Activated CD8-positive, alpha-beta memory T cell treated with anti-CD3 and anti-CD28 coated beads, Interleukin-2, amount 50 U/mL, for 24 hours (primary cell): ENCODE data around the gene INTS1.

Experiments used
- DNase-seq: peaks from one replicate; pipeline ENCODE4 v3.0.0-alpha.2; 2020; ENCODE audit errors: extremely low read depth

INTS1 gene, protein sequence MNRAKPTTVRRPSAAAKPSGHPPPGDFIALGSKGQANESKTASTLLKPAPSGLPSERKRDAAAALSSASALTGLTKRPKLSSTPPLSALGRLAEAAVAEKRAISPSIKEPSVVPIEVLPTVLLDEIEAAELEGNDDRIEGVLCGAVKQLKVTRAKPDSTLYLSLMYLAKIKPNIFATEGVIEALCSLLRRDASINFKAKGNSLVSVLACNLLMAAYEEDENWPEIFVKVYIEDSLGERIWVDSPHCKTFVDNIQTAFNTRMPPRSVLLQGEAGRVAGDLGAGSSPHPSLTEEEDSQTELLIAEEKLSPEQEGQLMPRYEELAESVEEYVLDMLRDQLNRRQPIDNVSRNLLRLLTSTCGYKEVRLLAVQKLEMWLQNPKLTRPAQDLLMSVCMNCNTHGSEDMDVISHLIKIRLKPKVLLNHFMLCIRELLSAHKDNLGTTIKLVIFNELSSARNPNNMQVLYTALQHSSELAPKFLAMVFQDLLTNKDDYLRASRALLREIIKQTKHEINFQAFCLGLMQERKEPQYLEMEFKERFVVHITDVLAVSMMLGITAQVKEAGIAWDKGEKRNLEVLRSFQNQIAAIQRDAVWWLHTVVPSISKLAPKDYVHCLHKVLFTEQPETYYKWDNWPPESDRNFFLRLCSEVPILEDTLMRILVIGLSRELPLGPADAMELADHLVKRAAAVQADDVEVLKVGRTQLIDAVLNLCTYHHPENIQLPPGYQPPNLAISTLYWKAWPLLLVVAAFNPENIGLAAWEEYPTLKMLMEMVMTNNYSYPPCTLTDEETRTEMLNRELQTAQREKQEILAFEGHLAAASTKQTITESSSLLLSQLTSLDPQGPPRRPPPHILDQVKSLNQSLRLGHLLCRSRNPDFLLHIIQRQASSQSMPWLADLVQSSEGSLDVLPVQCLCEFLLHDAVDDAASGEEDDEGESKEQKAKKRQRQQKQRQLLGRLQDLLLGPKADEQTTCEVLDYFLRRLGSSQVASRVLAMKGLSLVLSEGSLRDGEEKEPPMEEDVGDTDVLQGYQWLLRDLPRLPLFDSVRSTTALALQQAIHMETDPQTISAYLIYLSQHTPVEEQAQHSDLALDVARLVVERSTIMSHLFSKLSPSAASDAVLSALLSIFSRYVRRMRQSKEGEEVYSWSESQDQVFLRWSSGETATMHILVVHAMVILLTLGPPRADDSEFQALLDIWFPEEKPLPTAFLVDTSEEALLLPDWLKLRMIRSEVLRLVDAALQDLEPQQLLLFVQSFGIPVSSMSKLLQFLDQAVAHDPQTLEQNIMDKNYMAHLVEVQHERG (N-terminal part only)

DNA sequence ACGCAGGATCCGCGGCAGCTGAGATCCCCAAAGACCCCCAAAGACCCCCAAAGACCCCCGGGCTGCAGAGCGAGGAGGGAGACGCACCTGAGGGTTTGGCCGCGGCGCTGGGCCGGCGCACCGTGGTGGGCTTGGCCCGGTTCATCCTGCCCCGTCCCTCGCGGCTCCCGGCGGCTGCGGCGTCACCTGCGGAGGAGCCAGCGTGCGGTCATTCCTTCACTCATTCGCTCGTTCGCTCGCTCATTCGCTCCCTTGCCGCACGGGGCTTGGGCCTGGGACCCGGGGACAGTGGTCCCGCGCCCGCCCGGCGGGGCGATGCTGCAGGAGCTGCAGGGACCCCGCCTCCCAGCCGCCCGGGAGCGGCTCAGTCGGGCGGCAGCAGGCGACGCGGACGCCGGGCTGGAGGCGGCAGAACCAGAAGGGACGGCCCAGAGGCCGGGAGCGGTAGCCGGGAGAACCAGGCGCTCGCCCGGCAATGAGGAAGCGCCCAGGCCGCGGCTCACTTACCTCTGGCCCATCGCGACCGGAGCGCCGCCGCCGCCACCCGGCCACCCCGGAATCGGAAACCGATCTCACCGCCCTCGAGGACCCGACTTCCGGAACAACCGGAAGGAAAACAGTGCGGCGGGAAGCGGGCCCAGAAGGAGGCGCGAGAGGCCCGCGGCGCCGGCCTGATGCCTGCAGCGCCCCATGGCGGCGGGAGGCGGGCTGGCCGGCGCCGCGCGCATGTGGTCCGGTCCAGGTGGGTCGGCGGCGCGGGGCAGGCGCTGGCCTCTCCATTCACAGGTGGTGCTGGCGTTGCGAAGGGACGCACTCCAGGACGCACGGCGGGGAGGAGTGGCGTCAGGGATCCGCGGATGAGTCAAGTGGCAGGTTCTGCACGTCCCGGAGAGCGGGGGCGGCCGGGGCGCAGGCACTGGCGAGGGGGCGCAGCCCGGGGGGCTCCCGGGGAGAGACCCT lies at the start of gene INTS1:
Gene INTS1 (minus strand): TSS at position 574 of the 960 bp plus-strand sequence. CDS start 429 bp downstream, at position 145.
- DNase-seq = peak; percentile 76

- no peak for DNase-seq
Observed at GRCh38 chr7:1553512-1554210, 49.5 kb upstream of the INTS1 start.

DNA sequence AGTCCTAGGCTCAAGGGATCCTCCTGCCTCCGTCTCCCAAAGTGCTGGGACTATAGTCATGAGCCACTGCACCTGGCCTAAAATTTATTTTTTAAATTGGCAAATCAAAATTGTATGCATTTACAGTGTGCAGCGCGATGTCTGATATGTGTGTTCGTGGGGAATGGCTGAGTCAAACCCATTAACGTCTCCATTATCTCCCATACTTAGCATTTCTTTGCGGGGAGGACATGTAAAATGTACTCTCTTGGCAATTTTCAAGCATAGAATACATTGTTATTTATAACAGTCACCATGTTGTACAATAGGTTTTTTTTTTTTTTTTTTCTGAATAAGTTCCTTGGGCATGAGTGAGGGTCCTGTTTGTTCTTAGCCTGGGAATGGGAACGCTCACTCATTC lies 48.0 kb upstream of the INTS1 start:
- no peak for DNase-seq

DNA sequence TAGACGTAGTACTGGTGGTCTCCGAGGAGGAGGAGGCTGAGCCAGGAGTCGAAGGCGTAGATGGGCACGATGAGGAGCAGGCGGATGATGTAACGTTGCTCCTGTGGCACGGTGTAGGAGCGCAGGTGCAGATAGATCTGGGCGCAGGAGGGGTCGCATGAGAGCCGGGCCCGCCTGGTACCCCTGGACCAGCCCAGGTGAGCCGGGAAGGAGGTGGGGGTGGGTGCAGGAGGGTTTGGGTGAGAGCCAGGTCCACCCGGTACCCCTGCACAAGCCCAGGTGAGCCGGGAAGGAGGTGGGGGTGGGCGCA lies 46.6 kb upstream of the INTS1 start:
- DNase-seq = no peak

DNA sequence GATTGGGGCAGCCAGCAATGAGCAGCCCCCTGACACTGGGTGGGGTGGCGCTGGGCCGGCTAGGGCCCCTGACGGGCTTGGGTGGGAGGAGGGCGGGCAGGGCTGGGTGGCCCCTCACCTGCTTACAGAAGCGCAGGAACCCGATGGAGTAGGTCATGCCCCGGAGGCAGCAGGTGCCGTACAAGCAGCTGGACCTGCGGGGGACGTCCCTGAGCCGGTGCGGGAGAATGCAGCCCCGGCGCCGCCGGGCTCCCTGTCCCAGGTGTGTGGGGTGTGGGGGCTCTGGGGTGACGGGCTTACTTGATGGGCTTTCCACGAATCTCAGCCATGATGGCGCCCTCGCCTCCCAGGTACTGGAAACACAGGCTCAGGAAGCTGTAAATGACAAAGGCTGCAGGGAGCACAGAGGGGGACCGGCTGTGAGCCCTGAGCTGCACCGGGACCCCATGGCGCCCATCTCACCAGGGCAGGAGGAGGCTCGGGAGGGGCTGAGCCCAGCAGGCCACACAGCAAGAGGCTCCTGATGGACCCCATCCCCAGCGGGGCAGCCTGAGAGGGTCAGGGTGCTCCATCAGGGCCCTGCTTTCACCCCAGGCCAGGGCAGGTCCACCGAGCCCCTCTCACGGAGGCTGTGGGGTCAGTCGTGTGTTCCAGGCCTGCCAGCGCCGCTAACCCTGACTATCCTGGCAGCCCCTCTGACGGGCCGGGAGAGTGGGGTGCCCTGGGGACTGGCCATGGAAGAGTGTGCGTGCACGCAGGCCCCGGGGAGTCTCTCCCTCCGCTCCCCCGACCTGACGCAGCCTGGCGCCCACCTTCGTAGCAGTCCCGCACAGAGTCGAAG lies 46.0 kb upstream of the INTS1 start:
- DNase-seq = no peak

DNA sequence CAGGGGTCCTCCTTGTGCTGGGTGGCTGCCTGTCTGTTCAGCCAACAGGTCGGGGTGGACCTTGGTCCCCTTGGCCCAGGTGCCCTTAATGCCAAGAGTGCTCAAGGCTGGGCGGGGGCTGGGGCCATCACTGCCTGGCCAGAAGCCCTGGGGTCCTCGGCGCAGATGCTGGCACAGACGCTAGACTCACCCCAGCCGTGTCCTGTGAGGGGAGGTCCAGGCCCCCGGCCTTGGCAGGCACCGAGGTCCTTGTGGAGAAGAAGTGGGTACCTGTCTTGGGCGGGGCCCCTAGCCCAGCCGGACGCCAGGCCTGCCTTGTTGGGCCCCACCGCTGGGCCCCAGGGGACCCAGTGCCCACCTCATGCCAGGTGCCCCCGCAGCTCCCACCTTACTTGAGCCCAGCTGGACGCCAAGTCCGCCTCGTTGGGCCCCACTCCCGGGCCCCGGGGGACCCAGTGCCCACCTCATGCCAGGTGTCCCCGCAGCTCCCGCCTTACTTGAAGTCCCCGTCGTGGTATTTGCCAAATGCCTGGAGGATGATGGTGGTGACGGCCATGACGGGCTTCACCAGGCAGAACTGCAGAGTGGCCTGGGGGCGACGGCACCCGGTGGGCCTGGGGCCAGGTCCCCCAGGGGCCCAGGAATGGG lies 45.3 kb upstream of the INTS1 start:
- DNase-seq = no peak

- DNase-seq = no peak
Observed at GRCh38 chr7:1548944-1549343, 44.8 kb upstream of the INTS1 start.

DNA sequence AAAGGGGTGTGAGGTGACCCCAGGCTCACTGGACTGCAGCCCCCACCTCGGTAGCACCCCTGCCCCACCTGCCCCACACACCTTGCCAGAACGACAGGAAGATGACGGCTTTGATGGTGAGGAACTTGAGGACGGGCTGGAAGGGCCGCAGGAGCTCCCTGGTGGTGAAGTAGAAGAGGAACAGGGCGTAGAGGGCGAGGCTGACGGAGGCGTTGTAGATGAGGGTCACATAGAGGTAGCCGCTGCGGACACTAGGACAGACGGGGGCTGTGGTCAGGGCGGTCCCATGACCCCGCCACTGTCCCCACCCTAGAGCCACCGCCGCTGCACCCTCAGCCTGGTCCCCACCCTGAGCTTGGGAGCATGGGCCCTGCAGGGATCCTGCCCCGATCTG lies 44.2 kb upstream of the INTS1 start:
- DNase-seq = no peak

DNA sequence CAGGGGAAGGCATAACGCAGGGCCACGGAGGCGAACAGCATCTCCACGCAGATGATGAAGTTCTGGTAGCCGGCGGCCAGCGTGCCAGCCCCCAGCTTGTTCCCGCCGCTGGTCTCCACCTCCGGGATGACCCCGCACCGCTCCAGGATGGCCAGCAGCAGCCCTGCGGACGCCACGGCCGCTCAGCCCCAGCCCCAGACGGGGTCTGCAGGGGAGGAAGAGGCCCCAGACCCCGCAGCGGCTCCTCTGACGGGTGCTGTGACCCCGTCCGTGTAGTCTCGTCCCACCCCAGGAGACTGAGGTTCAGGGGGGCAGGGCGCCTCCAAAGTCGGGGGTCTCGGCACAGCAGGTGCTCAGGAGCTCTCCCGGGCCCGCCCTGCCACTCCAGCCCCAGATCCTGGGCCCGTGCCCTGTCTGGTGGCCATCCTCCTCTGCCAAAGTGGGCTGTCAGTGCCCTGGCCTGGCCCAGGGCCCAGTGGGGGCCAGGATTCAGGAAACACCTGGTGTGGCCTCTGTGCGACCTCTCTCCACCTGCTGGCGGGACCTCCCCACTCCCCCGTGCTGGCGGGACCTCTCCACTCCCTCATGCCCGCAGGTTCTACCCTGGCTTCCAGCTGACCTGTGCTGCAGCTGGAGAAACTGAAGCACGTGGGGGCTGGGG lies 43.7 kb upstream of the INTS1 start:
- DNase-seq = no peak

GRCh38 chr7:1546909-1547776 lies 43.0 kb upstream of the INTS1 start:
- DNase-seq = no peak

- DNase-seq = no peak
Observed at GRCh38 chr7:1546274-1546908, 42.2 kb upstream of the INTS1 start.

GRCh38 chr7:1545417-1546246 lies 41.4 kb upstream of the INTS1 start:
- no peak for DNase-seq

DNA sequence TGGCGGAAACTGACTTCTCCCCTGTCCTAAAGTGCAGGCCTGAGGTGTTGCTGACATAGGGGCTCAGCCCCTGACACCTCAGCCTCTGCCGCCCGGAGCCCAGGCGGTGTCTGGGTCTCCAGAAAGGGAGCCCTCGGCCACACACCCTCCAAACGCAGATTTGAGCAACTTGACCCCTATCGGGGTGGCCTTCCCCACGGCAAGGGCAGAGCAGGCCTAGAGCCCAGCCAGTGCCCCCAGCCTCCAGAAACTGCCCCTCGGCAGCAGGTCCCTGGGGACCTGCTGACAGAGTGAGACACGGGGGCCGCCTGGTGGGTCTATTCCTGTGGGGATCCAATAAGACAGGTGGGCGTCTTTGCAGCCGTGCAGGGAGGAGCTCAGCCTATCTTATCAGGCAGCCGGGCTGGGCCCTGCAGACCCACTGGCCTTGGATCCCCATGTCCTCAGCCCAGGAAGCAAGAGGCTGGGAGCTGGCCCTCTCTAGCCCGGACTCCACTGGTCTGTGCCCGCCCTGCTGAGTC lies 40.8 kb upstream of the INTS1 start:
- DNase-seq = no peak

GRCh38 chr7:1544178-1544895 lies 40.1 kb upstream of the INTS1 start:
- DNase-seq = no peak

GRCh38 chr7:1543826-1544177 lies 39.6 kb upstream of the INTS1 start:
- DNase-seq = no peak
